Loucy (cell line): ENCODE measurements around the gene MOV10L1.

ENCODE experiments used
- CTCF ChIP-seq: fragments of 200-600 bp; sonication (generic); conservative IDR thresholded peaks from 2 replicates; pipeline ENCODE4 v1.5.1; 2014; ENCODE audit warnings: mild to moderate bottlenecking, antibody characterized with exemption, low read length
- EZH2phosphoT487 ChIP-seq: fragments of 200-600 bp; IDR thresholded peaks from 2 replicates; pipeline ENCODE4 v1.6.1; 2018; ENCODE audit warnings: antibody characterized with exemption, mild to moderate bottlenecking, moderate library complexity, borderline replicate concordance

GRCh38 chr22:50131894-50132293, 42.1 kb downstream of the MOV10L1 start:
- TF ChIP-seq CTCF (no peak), EZH2phosphoT487 (no peak)
